Measurements from ENCODE around the gene DBH.

GRCh38 chr9:133654736-133655657 lies 18.8 kb downstream of the DBH start:
- TF ChIP-seq REST (IDR thresholded peaks at IDR 0.05; ENCODE audit: borderline replicate concordance in 1 of 2, low read depth in 1 of 2, low read length in 2 of 2) (no peak), MAX (IDR thresholded peaks at IDR 0.05) (no peak), ZBTB3 (CRISPR knock-in tag; IDR thresholded peaks at IDR 0.05; ENCODE audit: borderline replicate concordance, low read depth) (no peak), MAFG (CRISPR knock-in tag; IDR thresholded peaks at IDR 0.05) (no peak), MTA3 (CRISPR knock-in tag; IDR thresholded peaks at IDR 0.05) (no peak), ZSCAN22 (CRISPR knock-in tag; IDR thresholded peaks at IDR 0.05) (no peak), ZBTB46 (CRISPR knock-in tag; IDR thresholded peaks at IDR 0.05; ENCODE audit: borderline replicate concordance) (no peak), KDM4B (CRISPR knock-in tag; IDR thresholded peaks at IDR 0.05) (no peak), ZBTB26 (CRISPR knock-in tag; IDR thresholded peaks at IDR 0.05; ENCODE audit: borderline replicate concordance) (no peak), FOXA1 (IDR thresholded peaks at IDR 0.05) (no peak), FOXA1 (CRISPR knock-in tag; IDR thresholded peaks at IDR 0.05) (no peak), JUNB (CRISPR knock-in tag; IDR thresholded peaks at IDR 0.05; ENCODE audit: borderline replicate concordance) (no peak), ZFP82 (CRISPR knock-in tag; IDR thresholded peaks at IDR 0.05; ENCODE audit: borderline replicate concordance) (no peak), POLR2A (IDR thresholded peaks at IDR 0.05; ENCODE audit: insufficient read depth in 1 of 2, low read depth in 2 of 2, low read length in 2 of 2) (no peak)

Measured in HepG2 (cell line).